Esophagus muscularis mucosa (tissue), 4 donors: ENCODE results near the gene ZNF202. TPM values are rescaled to one million over a fixed set of nuclear protein-coding genes. Genes with fewer than 3 reads are reported as not detected.

Experiments used
- DNase-seq: peaks from one replicate; pipeline ENCODE4 v3.0.0-alpha.2; 2017; ENCODE audit errors: extremely low spot score
- H3K27ac ChIP-seq, 4 donors: fragments of 200-600 bp; sonication (generic); replicated peaks in 1 of 4; 1 replicate in 3 of 4; 2 replicates in 1 of 4; pipeline ENCODE4 v1.5.1; 2016 to 2019; ENCODE audit warnings: mild to moderate bottlenecking in 1 of 4
- H3K27me3 ChIP-seq, 4 donors: fragments of 200-600 bp; sonication (generic); one replicate each; pipeline versions ENCODE4 v1.5.1 to v1.6.0; 2016 to 2019
- H3K36me3 ChIP-seq, 4 donors: fragments of 200-600 bp; sonication (generic); one replicate each; pipeline ENCODE4 v1.5.1; 2016 to 2019
- H3K4me1 ChIP-seq, 4 donors: fragments of 200-600 bp; sonication (generic); one replicate each; pipeline ENCODE4 v1.5.1; 2016 to 2019
- H3K4me3 ChIP-seq, 4 donors: fragments of 200-600 bp; sonication (generic); 1 replicate in 2 of 4; 2 replicates in 2 of 4; pipeline ENCODE4 v1.5.1; 2016 to 2019; ENCODE audit warnings: mild to moderate bottlenecking in 4 of 4, moderate library complexity in 1 of 4
- H3K9me3 ChIP-seq, 4 donors: fragments of 200-600 bp; sonication (generic); 1 replicate in 3 of 4; 2 replicates in 1 of 4; pipeline ENCODE4 v1.5.1; 2016 to 2019
- CTCF ChIP-seq, 3 experiments: fragments of 200-600 bp in 2 of 3; fragments of 450-650 bp in 1 of 3; sonication (generic) in 2 of 3; IDR thresholded peaks; one replicate each; pipeline ENCODE4 v1.5.1; 2017 to 2019; ENCODE audit warnings: antibody characterized with exemption in 3 of 3, mild to moderate bottlenecking in 2 of 3, moderate library complexity in 1 of 3
- EP300 ChIP-seq: sonication (generic); formaldehyde crosslinking; IDR thresholded peaks from one replicate; pipeline ENCODE4 v1.6.1; 2017; ENCODE audit warnings: antibody characterized with exemption
- POLR2A ChIP-seq: fragments of 450-650 bp; IDR thresholded peaks from one replicate; pipeline ENCODE4 v1.6.1; 2017; ENCODE audit warnings: antibody characterized with exemption, moderate library complexity, mild to moderate bottlenecking, low read depth
- POLR2AphosphoS5 ChIP-seq, 2 donors: sonication (generic); formaldehyde crosslinking; IDR thresholded peaks; one replicate each; pipeline ENCODE4 v1.6.1; 2017; ENCODE audit warnings: antibody characterized with exemption in 2 of 2
- WGBS: methylation state at CpG from one replicate; pipeline ENCODE4 v1.1.5; 2018; 5-methylcytosine and 5-hydroxymethylcytosine counted together
- intact Hi-C: fragments of 100-400 bp; cut with DNase I; formaldehyde crosslinking; loops from one replicate; pipeline ENCODE4 v1.15.1; 2023
- total RNA-seq, 4 donors: library from RNA; depleted of rRNA; stranded (reverse); fragments of >200 nt; gene quantifications; one replicate each; pipeline versions ENCODE4 v1.1.0 to v1.2.1, GENCODE V29; 2016

Gene ZNF202
- total RNA-seq, 4 donors from 2014 or later, result 4.4 to 8.6 (median 7.4) TPM

- 59% methylated on average over 2 of the region's 2 CpGs for WGBS
- TF ChIP-seq EP300 (no peak), CTCF (IDR thresholded peaks at IDR 0.05) (no peak), POLR2A (no peak), POLR2AphosphoS5 (IDR thresholded peaks at IDR 0.05) (no peak)
- H3K27me3 ChIP-seq, result peaks cover 0 to 16% (median 0%) of the 10 kb centered on the region in 4 donors
- H3K4me1 ChIP-seq, result no peaks in the 10 kb centered on the region
- no peak overlapping the region for H3K27ac ChIP-seq
- no peaks in the 10 kb centered on the region for H3K9me3 ChIP-seq
- H3K4me3 ChIP-seq, result no peak overlapping the region
- intact Hi-C loops, result no loop called here
- no peaks in the 10 kb centered on the region for H3K36me3 ChIP-seq
- no peak for DNase-seq
Measured at GRCh38 chr11:123702696-123703095, 38.8 kb downstream of the ZNF202 start.

GRCh38 chr11:123702139-123702538, 39.3 kb downstream of the ZNF202 start:
- intact Hi-C loops, result no loop called here

DNA sequence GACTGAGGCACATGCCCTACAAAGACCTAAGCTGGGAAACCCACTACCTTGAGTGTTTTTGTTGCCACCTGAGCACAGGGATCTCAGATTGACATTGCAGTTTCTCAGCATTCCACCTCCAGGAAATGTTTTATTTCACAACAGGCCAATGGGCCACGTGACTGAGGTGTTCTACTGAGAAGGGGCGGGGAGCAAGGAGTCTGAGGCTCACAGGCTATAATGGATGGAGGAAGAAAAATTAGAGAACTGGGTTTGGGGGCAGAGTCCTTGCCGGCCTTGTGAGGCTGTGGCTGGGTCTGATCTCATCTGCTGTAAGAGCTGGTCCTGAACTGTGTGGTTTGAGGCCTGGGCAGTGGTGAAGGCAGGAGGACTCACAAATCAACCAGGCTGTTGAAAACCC, 40.7 kb downstream of the ZNF202 start:
- Histone ChIP-seq H3K36me3 (no peaks in the 10 kb centered on the region), H3K9me3 (no peaks in the 10 kb centered on the region), H3K27me3 (peaks cover 0 to 23% (median 0%) of the 10 kb centered on the region in 4 donors), H3K4me3 (no peak overlapping the region), H3K27ac (no peak overlapping the region), H3K4me1 (no peaks in the 10 kb centered on the region)
- intact Hi-C loops, result no loop called here
- no peak for DNase-seq
- 72% methylated on average over 3 of the region's 3 CpGs for WGBS
- TF ChIP-seq POLR2A (no peak), POLR2AphosphoS5 (IDR thresholded peaks at IDR 0.05) (no peak), CTCF (IDR thresholded peaks at IDR 0.05) (no peak), EP300 (no peak)

More at GRCh38 chr11:123702139-123702538, 39.3 kb downstream of the ZNF202 start:
- H3K27ac ChIP-seq, result no peak overlapping the region
- no peak overlapping the region for H3K4me3 ChIP-seq
- TF ChIP-seq POLR2AphosphoS5 (IDR thresholded peaks at IDR 0.05) (no peak), CTCF (IDR thresholded peaks at IDR 0.05) (no peak), POLR2A (no peak), EP300 (no peak)
- no peaks in the 10 kb centered on the region for H3K4me1 ChIP-seq
- no peaks in the 10 kb centered on the region for H3K9me3 ChIP-seq
- no peaks in the 10 kb centered on the region for H3K36me3 ChIP-seq
- peaks cover 0 to 16% (median 0%) of the 10 kb centered on the region in 4 donors for H3K27me3 ChIP-seq
- no peak for DNase-seq
- 50% methylated on average over 9 of the region's 9 CpGs for WGBS

- intact Hi-C loops, result no loop called here
- WGBS, result 58% methylated on average over 2 of the region's 2 CpGs
- no peak for DNase-seq
- H3K27ac ChIP-seq, result no peak overlapping the region
- H3K36me3 ChIP-seq, result no peaks in the 10 kb centered on the region
- H3K4me3 ChIP-seq, result no peak overlapping the region
- TF ChIP-seq POLR2AphosphoS5 (IDR thresholded peaks at IDR 0.05), result no peak
- H3K9me3 ChIP-seq, result no peaks in the 10 kb centered on the region
- H3K4me1 ChIP-seq, result no peaks in the 10 kb centered on the region
- peaks cover 0 to 27% (median 0%) of the 10 kb centered on the region in 4 donors for H3K27me3 ChIP-seq
Measured at GRCh38 chr11:123698546-123699127, 42.8 kb downstream of the ZNF202 start.

DNA sequence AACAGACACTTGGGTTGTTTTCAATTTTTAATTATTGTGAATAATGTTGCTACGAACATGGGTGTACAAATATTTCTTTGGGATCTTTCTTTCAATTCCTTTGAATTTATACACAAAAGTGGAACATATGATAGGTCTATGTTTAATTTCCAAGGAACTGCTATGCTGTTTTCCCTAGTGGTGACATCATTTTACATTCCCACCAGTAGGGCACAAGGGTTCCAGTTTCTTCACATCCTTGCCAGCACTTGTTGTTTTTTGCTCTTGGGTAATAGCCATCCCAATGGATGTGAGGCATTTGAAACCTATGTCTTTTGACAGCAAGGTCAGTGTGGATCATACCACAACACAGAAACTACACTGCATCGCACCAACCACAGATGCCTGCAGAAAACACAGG, 45.3 kb downstream of the ZNF202 start:
- intact Hi-C loops, result no loop called here
- peaks cover 0 to 25% (median 0%) of the 10 kb centered on the region in 4 donors for H3K27me3 ChIP-seq
- no peaks in the 10 kb centered on the region for H3K9me3 ChIP-seq
- no peak overlapping the region for H3K4me3 ChIP-seq
- no peak for DNase-seq
- TF ChIP-seq EP300 (no peak), CTCF (IDR thresholded peaks at IDR 0.05) (no peak), POLR2A (no peak), POLR2AphosphoS5 (IDR thresholded peaks at IDR 0.05) (no peak)
- no peak overlapping the region for H3K27ac ChIP-seq
- no peaks in the 10 kb centered on the region for H3K4me1 ChIP-seq
- WGBS, result 51% methylated on average over 2 of the region's 2 CpGs
- no peaks in the 10 kb centered on the region for H3K36me3 ChIP-seq
